Activated CD4-positive, alpha-beta T cell treated with anti-CD3 and anti-CD28 coated beads, Interleukin-2, amount 10 ng/mL, durations not matched to agents 24 days and 14 days (primary cell): ENCODE measurements around the gene VSIG2. TPM values are rescaled to one million over a fixed set of nuclear protein-coding genes. Genes with fewer than 3 reads are reported as not detected.

Source experiments
- DNase-seq: peaks from one replicate; pipeline ENCODE4 v3.0.0; 2022
- H3K27ac Mint-ChIP-seq: one replicate; pipeline ENCODE4 v1.8.0; 2022; ENCODE audit warnings: mild to moderate bottlenecking, mixed read lengths
- H3K27me3 Mint-ChIP-seq: one replicate; pipeline ENCODE4 v1.8.0; 2022; ENCODE audit warnings: mixed read lengths
- H3K36me3 Mint-ChIP-seq: one replicate; pipeline ENCODE4 v1.8.0; 2022; ENCODE audit warnings: low read depth, mild to moderate bottlenecking, mixed read lengths
- H3K4me1 Mint-ChIP-seq: one replicate; pipeline ENCODE4 v1.8.0; 2021; ENCODE audit warnings: mixed read lengths
- H3K4me3 Mint-ChIP-seq: one replicate; pipeline ENCODE4 v1.8.0; 2022; ENCODE audit warnings: mild to moderate bottlenecking, moderate library complexity, mixed read lengths
- H3K9me3 Mint-ChIP-seq: one replicate; pipeline ENCODE4 v1.8.0; 2021; ENCODE audit warnings: mixed read lengths
- intact Hi-C: fragments of 100-400 bp; cut with micrococcal nuclease; formaldehyde crosslinking; loops from one replicate; pipeline ENCODE4 v1.15.1; 2023
- total RNA-seq: library from RNA; stranded (reverse); gene quantifications from 2 replicates; pipeline ENCODE4 v1.2.3, GENCODE V29; 2022

Gene VSIG2, protein sequence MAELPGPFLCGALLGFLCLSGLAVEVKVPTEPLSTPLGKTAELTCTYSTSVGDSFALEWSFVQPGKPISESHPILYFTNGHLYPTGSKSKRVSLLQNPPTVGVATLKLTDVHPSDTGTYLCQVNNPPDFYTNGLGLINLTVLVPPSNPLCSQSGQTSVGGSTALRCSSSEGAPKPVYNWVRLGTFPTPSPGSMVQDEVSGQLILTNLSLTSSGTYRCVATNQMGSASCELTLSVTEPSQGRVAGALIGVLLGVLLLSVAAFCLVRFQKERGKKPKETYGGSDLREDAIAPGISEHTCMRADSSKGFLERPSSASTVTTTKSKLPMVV
- 0.23 TPM in 1 of 2 replicates, not detected in the other for total RNA-seq

GRCh38 chr11:124751741-124752470, at the start of gene VSIG2:
TSS of gene VSIG2 (minus strand) at chr11:124752255. CDS start at chr11:124752137, 118 bp downstream.
- Mint-ChIP-seq H3K27ac (no peak within 1 kb of the TSS), H3K36me3 (no peaks in the 10 kb centered on the region), H3K27me3 (peaks cover 12% of the 10 kb centered on the region), H3K4me1 (peaks cover 22% of the 10 kb centered on the region), H3K9me3 (no peaks in the 10 kb centered on the region), H3K4me3 (no peak within 1 kb of the TSS)
- no peak for DNase-seq
- intact Hi-C loops = loop anchor here (10.0 kb wide), 1 partner anchor 413 kb away; the partner anchor contains the start of gene PKNOX2

DNA sequence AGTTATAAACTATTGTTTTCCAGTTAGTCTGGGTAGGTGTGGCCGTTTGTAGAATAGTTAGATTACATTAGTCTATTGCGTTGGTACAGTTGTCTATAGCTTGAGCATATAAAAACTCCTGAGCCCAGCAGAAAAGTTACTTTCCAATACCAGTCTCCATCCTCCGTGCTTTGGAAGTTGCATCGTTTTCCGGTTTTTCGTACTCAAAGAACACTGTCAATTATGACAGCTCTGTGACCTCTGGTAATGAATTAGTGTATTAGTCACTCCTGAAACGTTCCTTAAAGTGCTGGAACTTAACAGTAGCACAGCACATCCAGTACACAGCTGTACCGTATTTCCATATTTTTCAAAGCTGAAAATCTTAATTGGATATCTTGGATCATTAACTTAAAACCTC, 49.0 kb upstream of the VSIG2 start:
- intact Hi-C loops = loop anchor here (2.0 kb wide), 3 partner anchors 36 to 76 kb away; no protein-coding TSS in a partner anchor

GRCh38 chr11:124800226-124800929, 48.3 kb upstream of the VSIG2 start, which contains the start of gene MSANTD2:
TSS of gene MSANTD2 (minus strand) at chr11:124800406. CDS start at chr11:124800380, 26 bp downstream.
- H3K27ac Mint-ChIP-seq = peak within 1 kb of the TSS; percentile 90
- peaks cover 16% of the 10 kb centered on the region for H3K27me3 Mint-ChIP-seq
- no peaks in the 10 kb centered on the region for H3K36me3 Mint-ChIP-seq
- H3K4me1 Mint-ChIP-seq = peaks cover 21% of the 10 kb centered on the region
- peak; percentile 96 for DNase-seq
- intact Hi-C loops = loop anchor here (1.0 to 2.0 kb wide), 6 partner anchors 8 to 127 kb away; partner anchors contain the start of genes SIAE and SPA17
- no peaks in the 10 kb centered on the region for H3K9me3 Mint-ChIP-seq
- H3K4me3 Mint-ChIP-seq = peak within 1 kb of the TSS; percentile 95

More for the DNA sequence above, 49.0 kb upstream of the VSIG2 start:
- Mint-ChIP-seq H3K27ac (peak overlapping the region; percentile 88), H3K27me3 (peaks cover 19% of the 10 kb centered on the region), H3K4me3 (peak overlapping the region; percentile 86), H3K4me1 (peaks cover 21% of the 10 kb centered on the region), H3K9me3 (no peaks in the 10 kb centered on the region), H3K36me3 (no peaks in the 10 kb centered on the region)
- DNase-seq = no peak

DNA sequence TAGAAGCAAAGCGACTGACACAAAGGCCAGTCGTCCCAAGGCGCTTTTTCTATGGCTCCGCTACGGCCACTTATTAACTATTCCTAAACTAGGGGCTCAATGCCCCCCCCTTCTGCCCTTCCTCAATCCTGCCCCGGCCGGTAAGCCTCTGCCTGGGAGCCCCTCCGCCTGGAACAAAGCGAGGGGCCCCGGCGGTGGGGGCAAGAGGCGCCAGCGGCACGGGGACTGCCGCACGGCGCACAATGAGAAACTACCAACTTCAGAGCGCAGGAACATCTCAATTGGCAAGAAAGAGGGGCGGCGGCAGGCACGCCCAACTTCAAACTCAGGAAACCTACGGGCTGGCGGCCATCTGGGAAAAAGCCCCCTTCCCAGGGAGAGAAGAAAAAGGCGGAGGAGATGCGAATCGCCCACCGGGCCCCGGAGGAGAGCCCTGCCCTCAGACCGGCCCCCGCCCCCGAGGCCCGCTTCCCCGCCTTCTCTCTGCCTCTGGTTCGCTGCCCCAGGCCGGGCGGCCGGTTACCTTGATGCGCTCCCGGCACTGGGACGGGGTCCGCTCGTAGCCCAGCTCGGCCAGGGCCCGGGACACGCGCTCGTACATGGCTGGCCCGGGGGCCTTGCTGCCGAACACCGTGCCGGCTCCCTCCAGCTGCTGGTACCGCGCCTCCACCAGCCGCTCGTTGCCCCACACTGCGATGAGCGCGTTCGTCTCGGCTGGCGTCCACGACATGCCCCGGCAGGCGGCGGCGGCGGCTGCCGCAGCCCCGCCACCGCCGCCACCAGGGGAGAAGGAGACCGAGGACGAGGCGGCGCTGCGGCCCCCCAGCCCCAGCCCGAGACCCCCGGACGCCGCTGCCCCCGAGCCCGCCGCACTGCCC, 47.5 kb upstream of the VSIG2 start:
- H3K4me1 Mint-ChIP-seq = peaks cover 21% of the 10 kb centered on the region
- peaks cover 12% of the 10 kb centered on the region for H3K27me3 Mint-ChIP-seq
- intact Hi-C loops = loop anchor here (1.0 to 5.0 kb wide), 8 partner anchors 7 to 313 kb away; partner anchors contain the start of genes SIAE, SPA17 and TMEM218
- no peaks in the 10 kb centered on the region for H3K36me3 Mint-ChIP-seq
- no peaks in the 10 kb centered on the region for H3K9me3 Mint-ChIP-seq
- peak overlapping the region; percentile 95 for H3K4me3 Mint-ChIP-seq
- H3K27ac Mint-ChIP-seq = peak overlapping the region; percentile 90
- peak; percentile 82 for DNase-seq

DNA sequence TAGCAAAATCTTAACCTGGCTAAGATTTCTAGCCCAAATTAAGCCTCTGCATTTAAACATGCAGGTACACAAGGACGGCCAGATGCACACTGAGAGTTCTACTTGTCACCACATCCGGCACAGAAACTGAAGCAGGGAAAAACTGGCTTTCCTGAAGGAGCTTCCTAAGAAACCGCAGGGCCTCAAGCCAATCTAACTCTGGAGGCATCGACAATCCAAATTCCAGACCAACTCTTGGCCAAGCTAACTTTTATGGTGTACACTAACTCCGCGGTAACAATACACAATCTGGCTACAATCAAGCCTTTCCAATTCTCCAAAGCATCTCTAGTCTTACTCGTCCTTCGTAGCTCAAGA, 46.9 kb upstream of the VSIG2 start:
- Mint-ChIP-seq H3K36me3 (no peaks in the 10 kb centered on the region), H3K27ac (peak overlapping the region; percentile 90), H3K27me3 (peaks cover 12% of the 10 kb centered on the region), H3K4me1 (peaks cover 21% of the 10 kb centered on the region), H3K9me3 (no peaks in the 10 kb centered on the region), H3K4me3 (peak overlapping the region; percentile 95)
- intact Hi-C loops = loop anchor here (1.0 to 5.0 kb wide), 2 partner anchors 36 to 313 kb away; partner anchors contain the start of gene TMEM218
- peak; percentile 65 for DNase-seq

- DNase-seq = no peak
- Mint-ChIP-seq H3K27me3 (no peaks in the 10 kb centered on the region), H3K4me3 (no peak overlapping the region), H3K36me3 (no peaks in the 10 kb centered on the region), H3K27ac (no peak overlapping the region), H3K4me1 (peaks cover 34% of the 10 kb centered on the region), H3K9me3 (no peaks in the 10 kb centered on the region)
- intact Hi-C loops = loop anchor here (5.0 kb wide), 1 partner anchor 316 kb away; the partner anchor contains the start of gene TMEM218
These were observed 44.3 kb upstream of the VSIG2 start for GRCh38 chr11:124796312-124796711.

- intact Hi-C loops = loop anchor here (2.0 kb wide), 1 partner anchor 125 kb away; no protein-coding TSS in a partner anchor
- Mint-ChIP-seq H3K27me3 (no peaks in the 10 kb centered on the region), H3K36me3 (no peaks in the 10 kb centered on the region), H3K4me1 (peaks cover 29% of the 10 kb centered on the region), H3K27ac (no peak overlapping the region), H3K9me3 (no peaks in the 10 kb centered on the region), H3K4me3 (no peak overlapping the region)
- peak; percentile 78 for DNase-seq
These were observed 41.6 kb upstream of the VSIG2 start for GRCh38 chr11:124793466-124794278.

DNA sequence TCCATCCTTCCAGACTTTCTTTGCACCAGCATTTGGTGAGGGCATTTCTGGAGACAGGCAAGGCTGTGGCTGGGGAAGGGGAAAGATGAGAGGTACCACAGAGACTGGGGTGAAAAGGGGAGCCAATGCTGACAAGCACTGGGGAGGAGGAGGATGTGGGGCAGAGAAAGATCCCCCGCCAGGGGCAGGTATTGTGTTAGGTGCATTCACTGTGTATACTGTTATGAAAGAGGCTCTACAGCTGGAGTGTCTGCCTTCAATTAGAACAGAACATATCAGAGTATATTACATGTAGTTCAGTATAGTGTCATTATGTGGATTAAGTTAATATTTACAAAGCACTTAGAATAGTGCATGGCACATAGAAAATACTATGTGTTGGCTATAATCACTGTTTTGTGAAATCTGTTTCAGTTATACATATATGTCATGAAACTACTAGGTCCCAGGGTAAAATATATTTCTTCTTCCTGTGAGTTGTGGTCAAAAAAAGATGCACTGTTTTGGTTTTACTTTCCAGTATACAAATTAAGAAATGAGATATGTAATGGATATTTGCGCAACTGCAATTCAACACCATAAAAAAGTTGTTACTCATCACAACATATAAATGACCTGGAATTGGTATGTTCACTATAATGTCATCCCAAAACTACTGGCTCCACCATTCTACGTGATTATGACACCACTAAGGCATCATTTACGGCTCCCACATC, 39.7 kb upstream of the VSIG2 start:
- H3K4me3 Mint-ChIP-seq = no peak overlapping the region
- H3K9me3 Mint-ChIP-seq = no peaks in the 10 kb centered on the region
- intact Hi-C loops = loop anchor here (1.0 to 2.0 kb wide), 3 partner anchors 9 to 123 kb away; partner anchors contain the start of gene MSANTD2
- H3K27me3 Mint-ChIP-seq = no peaks in the 10 kb centered on the region
- H3K27ac Mint-ChIP-seq = no peak overlapping the region
- peaks cover 22% of the 10 kb centered on the region for H3K4me1 Mint-ChIP-seq
- no peaks in the 10 kb centered on the region for H3K36me3 Mint-ChIP-seq
- no peak for DNase-seq

- no peak overlapping the region for H3K27ac Mint-ChIP-seq
- no peak overlapping the region for H3K4me3 Mint-ChIP-seq
- no peaks in the 10 kb centered on the region for H3K36me3 Mint-ChIP-seq
- intact Hi-C loops = no loop called here
- DNase-seq = no peak
- H3K4me1 Mint-ChIP-seq = peaks cover 22% of the 10 kb centered on the region
- H3K27me3 Mint-ChIP-seq = no peaks in the 10 kb centered on the region
- no peaks in the 10 kb centered on the region for H3K9me3 Mint-ChIP-seq
These were observed 36.5 kb upstream of the VSIG2 start for GRCh38 chr11:124788521-124788920.

DNA sequence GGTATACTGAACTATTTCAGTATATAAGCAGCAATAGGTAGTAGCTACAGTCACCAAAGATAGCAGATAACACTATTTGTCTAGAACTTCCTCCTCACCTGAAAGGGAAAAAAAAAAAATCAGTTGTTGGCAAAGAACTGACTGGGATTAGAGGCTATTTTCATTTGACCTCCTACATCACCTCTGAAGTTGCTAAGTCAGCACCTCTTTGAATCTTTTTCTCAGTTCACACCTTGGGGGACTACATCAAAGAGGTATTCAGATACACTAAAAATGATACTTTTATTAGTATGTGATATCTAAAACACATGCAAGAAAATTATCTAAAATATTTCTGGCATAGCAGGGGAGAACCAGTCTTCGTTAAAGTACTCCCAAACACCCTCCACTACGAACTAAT, 32.0 kb upstream of the VSIG2 start:
- H3K27me3 Mint-ChIP-seq = no peaks in the 10 kb centered on the region
- intact Hi-C loops = no loop called here
- no peaks in the 10 kb centered on the region for H3K4me1 Mint-ChIP-seq
- no peaks in the 10 kb centered on the region for H3K9me3 Mint-ChIP-seq
- no peak for DNase-seq
- H3K36me3 Mint-ChIP-seq = no peaks in the 10 kb centered on the region
- H3K27ac Mint-ChIP-seq = no peak overlapping the region
- H3K4me3 Mint-ChIP-seq = no peak overlapping the region

GRCh38 chr11:124783002-124783401, 30.9 kb upstream of the VSIG2 start:
- Mint-ChIP-seq H3K4me3 (no peak overlapping the region), H3K4me1 (no peaks in the 10 kb centered on the region), H3K27ac (no peak overlapping the region), H3K9me3 (no peaks in the 10 kb centered on the region), H3K36me3 (no peaks in the 10 kb centered on the region), H3K27me3 (no peaks in the 10 kb centered on the region)
- DNase-seq = no peak
- intact Hi-C loops = no loop called here

- intact Hi-C loops = no loop called here
- Mint-ChIP-seq H3K4me3 (no peak overlapping the region), H3K27me3 (no peaks in the 10 kb centered on the region), H3K36me3 (peaks cover 7% of the 10 kb centered on the region), H3K9me3 (peaks cover 4% of the 10 kb centered on the region), H3K27ac (no peak overlapping the region), H3K4me1 (peaks cover 10% of the 10 kb centered on the region)
- no peak for DNase-seq
These were observed 27.5 kb upstream of the VSIG2 start for GRCh38 chr11:124779568-124779967.
